Caki2 (cell line): ENCODE results near the gene AFAP1. TPM values are rescaled to one million over a fixed set of nuclear protein-coding genes. Genes with fewer than 3 reads are reported as not detected.

Source experiments
- DNase-seq: peaks from one replicate; pipeline ENCODE4 v3.0.0-alpha.2; 2015; ENCODE audit warnings: low read depth
- in situ Hi-C: cut with HindIII; loops from 2 replicates; pipeline ENCODE4 v1.10.0; 2016; ENCODE audit warnings: low sequenced_read_pairs, low pct_unique_long_range_greater_than_20kb, mixed read lengths
- total RNA-seq: library from RNA; depleted of rRNA; stranded (reverse); fragments of >200 nt; shearing (Covaris generic); gene quantifications from 2 replicates; pipeline ENCODE4 v1.2.3, GENCODE V29; 2014; ENCODE audit warnings: low replicate concordance

Gene AFAP1
- total RNA-seq, 1 experiment from 2014 or later = 16.1 TPM

- in situ Hi-C loops = no loop called here
- no peak for DNase-seq
Observed at GRCh38 chr4:7808752-7809151, 130.9 kb downstream of the AFAP1 start.

GRCh38 chr4:7808181-7808580 is 131.5 kb downstream of the AFAP1 start:
- DNase-seq = no peak
- in situ Hi-C loops = no loop called here

- in situ Hi-C loops = no loop called here
- no peak for DNase-seq
Observed at GRCh38 chr4:7807351-7807921, 132.2 kb downstream of the AFAP1 start.

GRCh38 chr4:7806338-7807090 is 133.1 kb downstream of the AFAP1 start:
- no peak for DNase-seq
- in situ Hi-C loops = no loop called here

- DNase-seq = peak; percentile 74
- in situ Hi-C loops = no loop called here
Observed at GRCh38 chr4:7805533-7806337, 133.9 kb downstream of the AFAP1 start.

- in situ Hi-C loops = no loop called here
- DNase-seq = no peak
Observed at GRCh38 chr4:7804756-7805385, 134.8 kb downstream of the AFAP1 start.

GRCh38 chr4:7803992-7804755 is 135.5 kb downstream of the AFAP1 start:
- DNase-seq = peak; percentile 55

GRCh38 chr4:7803371-7803770 is 136.3 kb downstream of the AFAP1 start:
- in situ Hi-C loops = no loop called here
- DNase-seq = no peak

More at GRCh38 chr4:7803992-7804755, 135.5 kb downstream of the AFAP1 start:
- in situ Hi-C loops = no loop called here

- peak; percentile 64 for DNase-seq
- in situ Hi-C loops = no loop called here
Observed at GRCh38 chr4:7802093-7802726, 137.5 kb downstream of the AFAP1 start.

GRCh38 chr4:7801641-7802040 is 138.0 kb downstream of the AFAP1 start:
- in situ Hi-C loops = no loop called here
- no peak for DNase-seq

GRCh38 chr4:7801001-7801400 is 138.7 kb downstream of the AFAP1 start:
- in situ Hi-C loops = no loop called here
- DNase-seq = no peak

- no peak for DNase-seq
- in situ Hi-C loops = no loop called here
Observed at GRCh38 chr4:7800410-7800809, 139.3 kb downstream of the AFAP1 start.

GRCh38 chr4:7799736-7800135 is 139.9 kb downstream of the AFAP1 start:
- DNase-seq = no peak
- in situ Hi-C loops = no loop called here

- in situ Hi-C loops = no loop called here
- no peak for DNase-seq
Observed at GRCh38 chr4:7799306-7799705, 140.4 kb downstream of the AFAP1 start.

GRCh38 chr4:7798178-7798995 is 141.3 kb downstream of the AFAP1 start:
- DNase-seq = peak; percentile 10
- in situ Hi-C loops = no loop called here

GRCh38 chr4:7797330-7797729 is 142.3 kb downstream of the AFAP1 start:
- in situ Hi-C loops = no loop called here
- DNase-seq = no peak

- no peak for DNase-seq
- in situ Hi-C loops = no loop called here
Observed at GRCh38 chr4:7795983-7796382, 143.7 kb downstream of the AFAP1 start.
